ENCODE results near the gene MFSD6L. TPM values are rescaled to one million over a fixed set of nuclear protein-coding genes. Genes with fewer than 3 reads are reported as not detected.

MFSD6L gene
- 0.13 TPM in 1 of 2 replicates, not detected in the other for total RNA-seq

DNA sequence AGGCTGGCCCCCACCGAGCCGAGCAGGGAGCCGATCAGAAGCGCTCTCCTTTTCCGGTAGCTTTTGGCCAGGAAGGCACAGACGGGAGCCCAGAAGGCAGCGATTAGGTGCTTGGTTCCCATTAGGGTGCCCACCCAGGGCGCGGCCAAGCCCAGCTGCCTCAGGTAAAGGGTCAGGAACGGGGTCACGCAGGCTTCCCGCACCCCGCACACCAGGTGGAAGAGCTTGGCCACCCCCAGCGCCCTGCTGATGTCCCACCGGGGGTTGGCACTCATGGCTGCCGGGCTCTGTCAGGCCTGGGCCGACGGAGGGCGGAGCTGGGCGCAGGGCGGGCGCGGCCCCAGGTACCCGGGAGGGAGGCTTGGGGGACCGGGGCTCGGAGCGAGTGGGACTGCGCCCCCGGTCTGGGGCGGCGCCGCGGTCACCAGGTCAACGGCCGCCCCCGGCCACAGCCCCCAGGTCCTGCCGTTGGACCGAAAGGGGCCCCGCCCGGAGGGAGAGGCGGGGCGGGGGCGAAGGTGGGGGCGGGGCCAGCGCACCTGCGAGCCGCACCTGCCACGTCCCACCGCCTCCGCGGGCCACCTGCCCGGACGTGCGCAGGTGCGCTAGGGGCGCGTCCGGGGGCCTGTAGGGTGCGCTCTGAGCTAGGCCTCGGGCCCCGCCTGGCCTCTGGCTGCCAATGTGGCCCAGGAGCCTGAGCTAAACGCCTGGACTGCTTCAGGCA lies at the start of gene MFSD6L:
TSS of gene MFSD6L (minus strand) at position 520 of the 724 bp plus-strand sequence. CDS start at position 275, 245 bp downstream.

GRCh38 chr17:8758137-8758596 lies 41.0 kb downstream of the MFSD6L start, which contains the start of gene SPDYE4:
Gene SPDYE4 (minus strand): TSS chr17:8758546. CDS start chr17:8758382, 164 bp downstream.

Other genes starting within 250 kb of the MFSD6L start
- 92.9 and 132 TPM in 2 replicates for gene MYH10, start 168.6 kb downstream of the MFSD6L start, total RNA-seq
- gene CCDC42, start 54.5 kb downstream of the MFSD6L start, total RNA-seq: not detected in 2 replicates
- not detected in 2 replicates for gene SPDYE4, start 40.8 kb downstream of the MFSD6L start, total RNA-seq
- under 0.01 TPM in 1 of 2 replicates, not detected in the other for gene PIK3R6, start 68.3 kb upstream of the MFSD6L start, total RNA-seq
- not detected in 2 replicates for gene PIK3R5, start 166.3 kb upstream of the MFSD6L start, total RNA-seq
- 0.89 and 4.7 TPM in 2 replicates for gene NTN1, start 222.1 kb upstream of the MFSD6L start, total RNA-seq